Subcutaneous preadipocyte (primary cell): ENCODE measurements around the gene RARS2. TPM values are rescaled to one million over a fixed set of nuclear protein-coding genes. Genes with fewer than 3 reads are reported as not detected.

ENCODE experiments used
- small RNA-seq: library from RNA; depleted of rRNA; stranded (forward); fragments of <200 nt; gene quantifications from one replicate; pipeline ENCODE3, GENCODE V24; 2012
- total RNA-seq: library from RNA; depleted of rRNA; stranded (reverse); fragments of >200 nt; gene quantifications from 2 replicates; pipeline ENCODE4 v1.2.3, GENCODE V29; 2012

Gene RARS2, protein sequence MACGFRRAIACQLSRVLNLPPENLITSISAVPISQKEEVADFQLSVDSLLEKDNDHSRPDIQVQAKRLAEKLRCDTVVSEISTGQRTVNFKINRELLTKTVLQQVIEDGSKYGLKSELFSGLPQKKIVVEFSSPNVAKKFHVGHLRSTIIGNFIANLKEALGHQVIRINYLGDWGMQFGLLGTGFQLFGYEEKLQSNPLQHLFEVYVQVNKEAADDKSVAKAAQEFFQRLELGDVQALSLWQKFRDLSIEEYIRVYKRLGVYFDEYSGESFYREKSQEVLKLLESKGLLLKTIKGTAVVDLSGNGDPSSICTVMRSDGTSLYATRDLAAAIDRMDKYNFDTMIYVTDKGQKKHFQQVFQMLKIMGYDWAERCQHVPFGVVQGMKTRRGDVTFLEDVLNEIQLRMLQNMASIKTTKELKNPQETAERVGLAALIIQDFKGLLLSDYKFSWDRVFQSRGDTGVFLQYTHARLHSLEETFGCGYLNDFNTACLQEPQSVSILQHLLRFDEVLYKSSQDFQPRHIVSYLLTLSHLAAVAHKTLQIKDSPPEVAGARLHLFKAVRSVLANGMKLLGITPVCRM
- total RNA-seq, result 27.6 and 29.1 TPM in 2 replicates

DNA sequence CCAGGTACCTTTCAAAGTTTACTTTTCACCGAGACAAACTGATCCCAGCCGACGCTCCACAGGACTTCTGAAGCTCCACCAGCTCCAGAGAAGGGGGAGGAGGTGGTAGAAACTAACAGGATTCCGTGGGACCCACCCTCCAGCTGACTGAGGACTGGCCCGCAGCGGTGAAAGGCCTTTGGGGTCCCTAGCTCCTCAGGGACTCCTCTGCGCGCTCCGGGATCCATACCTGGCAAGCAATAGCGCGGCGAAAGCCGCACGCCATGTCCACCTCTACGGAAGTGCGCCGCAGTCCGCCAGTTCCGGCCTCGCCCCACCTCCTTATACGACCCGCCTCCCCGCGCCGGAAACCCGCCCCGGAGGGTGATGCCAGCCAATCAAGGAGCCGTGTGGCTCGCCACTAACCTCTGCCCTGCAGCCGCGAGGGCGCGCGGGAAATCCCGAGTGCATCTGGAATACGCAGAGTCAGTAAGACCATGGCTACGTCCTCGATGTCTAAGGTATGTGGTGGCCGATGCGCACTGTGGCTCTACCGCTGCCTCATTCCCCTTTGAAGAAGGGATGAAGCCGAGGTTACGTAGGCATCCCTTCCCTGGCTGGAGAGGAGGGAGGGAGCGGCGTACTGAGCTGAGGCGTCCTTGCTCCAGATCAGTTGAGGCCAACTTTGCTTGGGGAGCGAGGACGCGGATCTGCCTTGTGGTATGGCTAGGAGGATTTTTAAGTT lies at the start of gene RARS2, which contains the start of gene ORC3:
Gene RARS2, minus strand, starts transcription at position 295 of the 724 bp plus-strand sequence. Its CDS starts 30 bp downstream, at position 265.
Gene ORC3, plus strand, starts transcription at position 443 of the 724 bp plus-strand sequence. Its CDS starts 34 bp downstream, at position 477.

DNA sequence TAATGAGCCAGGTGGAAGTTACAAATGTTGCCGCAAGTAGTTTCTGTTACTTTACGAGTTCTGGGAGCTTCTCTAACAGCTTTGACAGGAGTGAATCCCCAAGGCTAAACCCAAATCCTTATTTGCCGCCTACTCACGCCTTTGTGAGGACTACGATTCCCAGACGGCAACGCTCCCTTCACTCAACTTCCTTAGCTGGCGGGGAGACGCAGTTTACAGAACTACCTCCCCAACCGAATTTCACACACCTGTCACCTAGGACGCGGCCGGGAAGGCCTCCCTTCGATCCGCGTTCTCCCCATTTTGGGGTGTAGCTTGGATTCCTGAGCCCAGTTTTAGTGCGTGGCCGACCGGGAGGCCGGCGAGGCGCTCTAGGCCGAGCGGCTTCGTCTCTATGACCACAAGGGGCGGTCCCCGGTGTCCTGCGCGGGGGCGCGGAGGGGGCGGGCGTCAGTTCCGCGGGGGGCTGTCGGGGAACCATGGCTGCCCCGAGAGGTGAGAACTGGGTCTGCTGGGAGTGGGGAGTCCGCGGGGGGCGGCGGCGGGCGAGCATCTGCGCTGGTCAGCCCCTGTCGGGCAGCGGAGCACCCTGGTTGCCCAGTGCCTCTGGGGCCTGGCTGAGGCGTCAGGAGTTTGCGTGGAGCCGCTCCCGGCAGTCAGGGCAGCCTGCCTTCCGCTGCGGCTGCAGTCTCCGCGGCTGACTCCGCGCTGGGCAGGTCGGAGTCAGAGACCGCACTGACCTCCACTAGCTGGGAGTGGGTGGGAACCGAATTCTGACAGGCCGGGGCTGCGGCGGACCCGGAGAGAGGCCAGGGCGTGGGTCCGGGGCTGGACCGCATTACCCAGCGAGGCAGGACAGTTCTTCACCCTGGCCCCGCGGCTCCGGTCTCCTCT lies 117.0 kb downstream of the RARS2 start, which contains the start of gene SLC35A1:
Gene SLC35A1, plus strand, starts transcription at position 450 of the 894 bp plus-strand sequence. Its CDS starts 30 bp downstream, at position 480.

Small RNAs within 50 kb of the gene (small RNA-seq; reads per million reads assigned to genes)
- not detected for gene RNU6-444P

Other genes starting within 250 kb of the RARS2 start
- 2.7 and 2.9 TPM in 2 replicates for gene C6orf163, start 245.2 kb downstream of the RARS2 start, total RNA-seq
- 0.20 and 0.37 TPM in 2 replicates for gene CFAP206, start 182.0 kb downstream of the RARS2 start, total RNA-seq
- gene SLC35A1, start 117.0 kb downstream of the RARS2 start, total RNA-seq, result 12.9 and 15.6 TPM in 2 replicates
- 29.4 and 34.2 TPM in 2 replicates for gene ORC3, start 148 bp upstream of the RARS2 start, total RNA-seq
- 13.2 and 14.5 TPM in 2 replicates for gene AKIRIN2, start 112.2 kb upstream of the RARS2 start, total RNA-seq